NCI-H1694 (cell line): ENCODE results near the gene NFATC2.

Experiments
- DNase-seq: peaks from one replicate; lab custom pipeline; 2025; lab: John Stamatoyannopoulos, UW

The NFATC2 gene

GRCh38 chr20:51388756-51389542 is 153.6 kb downstream of the NFATC2 start:
- DNase-seq: no peak

DNA sequence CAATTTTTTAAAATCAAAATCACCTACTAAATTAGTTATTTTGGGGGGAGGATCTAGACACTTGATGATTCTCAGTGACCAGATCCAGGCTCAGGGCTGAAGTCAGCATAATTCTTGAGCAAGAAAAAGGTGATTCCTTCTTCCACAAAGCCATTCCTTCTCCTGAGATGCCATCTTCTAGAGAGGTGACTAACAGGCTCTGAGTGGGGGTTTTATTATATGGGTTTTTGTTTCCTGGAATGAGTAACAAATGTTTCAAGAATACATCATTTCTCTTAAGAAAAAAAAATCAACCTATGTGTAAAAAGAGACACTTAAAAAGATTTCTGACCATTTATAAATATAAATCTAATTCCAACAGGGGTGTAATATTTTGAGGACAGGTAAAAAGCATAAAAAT is 154.3 kb downstream of the NFATC2 start:
- no peak for DNase-seq

DNA sequence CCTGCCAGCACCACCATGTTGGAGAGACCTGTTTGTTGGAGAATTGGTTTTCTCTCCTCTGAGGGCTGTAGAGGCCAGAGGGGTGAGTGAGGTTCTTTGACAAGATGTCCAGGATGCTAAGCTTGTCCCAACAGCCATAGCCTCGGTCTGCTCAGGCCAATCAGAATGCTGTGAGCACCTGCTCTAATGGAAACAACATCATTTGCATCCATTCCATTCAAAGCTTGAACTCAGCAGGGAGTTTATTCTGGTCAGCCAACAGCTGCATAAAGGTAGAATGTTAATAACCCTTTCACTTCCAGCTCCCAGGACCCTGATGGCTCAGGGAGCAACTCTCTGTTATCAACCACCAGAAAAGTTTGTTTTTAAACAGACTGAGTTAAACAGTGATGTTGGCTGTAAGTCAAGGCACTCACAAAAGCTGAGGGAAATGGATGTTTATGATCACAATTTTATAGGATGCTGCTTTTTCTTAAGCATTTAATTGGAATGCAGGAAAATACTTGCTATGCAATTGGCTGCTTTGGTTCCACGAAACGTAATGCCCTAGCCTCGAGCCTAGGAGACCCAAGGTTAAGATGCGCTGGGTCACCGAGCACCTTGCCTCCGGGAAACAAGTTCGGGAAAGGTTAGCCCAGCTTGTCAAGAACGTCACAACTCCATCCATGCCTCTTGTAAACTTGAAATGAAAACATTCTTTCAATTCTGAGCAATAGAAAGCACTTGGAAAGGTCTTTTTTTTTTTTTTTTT is 155.2 kb downstream of the NFATC2 start:
- no peak for DNase-seq

GRCh38 chr20:51386586-51386985 is 155.9 kb downstream of the NFATC2 start:
- DNase-seq: no peak

DNA sequence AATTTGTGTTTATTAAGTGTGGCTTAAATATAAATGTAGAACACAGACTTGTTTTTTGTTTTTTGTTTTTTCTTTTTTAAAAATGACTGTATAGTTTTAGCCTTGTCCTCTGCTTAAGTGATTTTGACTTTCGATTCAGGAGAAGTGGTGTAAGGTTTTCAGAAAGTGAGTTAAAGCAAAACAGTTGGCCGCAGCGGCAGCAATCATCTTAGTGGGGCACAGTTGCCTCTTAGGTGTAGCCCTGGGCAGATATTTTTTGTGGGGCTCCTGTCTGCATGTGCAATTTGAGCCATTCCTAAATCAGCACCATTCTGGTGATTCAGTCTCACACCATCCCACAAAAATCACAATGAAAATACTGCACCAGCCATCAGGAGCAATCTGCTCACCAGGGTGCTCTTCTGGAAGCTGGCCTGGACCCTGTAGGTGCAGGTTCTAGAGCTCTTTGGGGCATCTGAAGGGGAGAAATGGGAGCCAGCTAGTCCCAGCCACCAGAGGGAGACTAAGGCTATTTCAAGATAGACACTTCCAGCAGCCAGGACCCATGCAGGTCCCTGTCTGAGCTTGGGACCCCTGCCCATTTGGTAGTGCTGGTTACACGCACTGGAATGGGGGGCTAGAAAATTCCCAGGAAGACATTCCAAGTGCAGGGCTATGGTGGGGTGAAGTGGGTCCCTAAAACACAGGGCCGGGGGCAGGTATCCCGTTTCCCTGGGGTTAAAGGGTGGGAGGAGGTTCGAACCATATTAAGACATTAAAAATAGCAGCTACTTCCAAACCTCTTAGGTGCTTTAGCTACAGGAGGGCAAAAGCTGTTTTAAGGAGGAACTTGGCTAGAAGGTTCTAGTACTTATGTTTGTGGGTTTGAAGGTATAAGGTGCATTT is 156.6 kb downstream of the NFATC2 start:
- DNase-seq: peak; percentile 8

DNA sequence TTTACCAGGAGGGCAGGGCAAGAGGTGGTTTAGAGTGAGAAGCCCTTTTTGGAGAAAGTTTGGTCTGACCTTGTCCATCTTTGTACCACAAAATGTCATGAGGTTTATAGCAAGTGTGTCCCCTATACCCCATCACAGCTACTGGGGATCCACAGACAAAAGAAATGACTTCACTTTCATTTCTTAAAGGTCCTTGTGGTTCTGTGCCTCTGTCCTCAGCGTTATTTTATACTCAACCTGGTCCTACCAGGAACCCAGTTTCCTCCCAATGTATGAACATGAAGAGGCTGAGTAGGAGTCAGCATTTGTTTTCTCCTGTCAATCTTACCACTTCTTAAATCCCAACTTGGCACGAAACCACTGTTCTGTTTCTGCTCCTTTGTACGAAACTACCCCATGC is 157.6 kb downstream of the NFATC2 start:
- DNase-seq: no peak

DNA sequence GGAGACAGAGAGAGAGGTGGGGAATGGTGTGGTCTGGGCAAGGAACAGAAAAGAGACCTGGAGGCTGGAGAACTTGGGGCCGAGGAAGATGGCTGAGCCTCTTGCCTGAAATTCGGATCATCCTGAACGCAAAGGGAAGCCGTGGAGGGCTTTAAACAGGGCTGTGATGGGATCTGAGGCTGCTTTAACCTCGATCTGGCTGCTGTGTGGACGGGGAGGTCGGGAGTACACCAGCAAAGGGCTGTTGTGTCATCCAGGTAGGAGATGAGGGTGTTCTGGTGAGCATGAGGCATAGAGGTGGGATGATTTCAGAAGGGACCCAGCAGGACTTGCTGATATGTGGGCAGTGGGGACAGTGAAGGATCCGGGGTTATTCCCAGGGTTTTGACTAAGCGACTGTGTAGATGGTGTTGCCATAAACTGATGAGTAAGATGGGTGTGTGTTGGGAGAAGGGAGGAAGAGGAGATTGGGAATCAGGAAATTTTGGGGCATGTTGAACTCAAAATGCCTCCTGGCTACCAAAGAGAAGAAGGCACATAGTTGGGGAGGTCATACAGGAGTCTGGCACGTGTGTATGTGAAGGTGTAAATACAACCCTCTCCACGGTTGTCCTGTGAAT is 158.5 kb downstream of the NFATC2 start:
- no peak for DNase-seq

- DNase-seq: peak; percentile 4
Measured at GRCh38 chr20:51382986-51383821, 159.3 kb downstream of the NFATC2 start.

- DNase-seq: no peak
Measured at GRCh38 chr20:51382111-51382985, 160.2 kb downstream of the NFATC2 start.

DNA sequence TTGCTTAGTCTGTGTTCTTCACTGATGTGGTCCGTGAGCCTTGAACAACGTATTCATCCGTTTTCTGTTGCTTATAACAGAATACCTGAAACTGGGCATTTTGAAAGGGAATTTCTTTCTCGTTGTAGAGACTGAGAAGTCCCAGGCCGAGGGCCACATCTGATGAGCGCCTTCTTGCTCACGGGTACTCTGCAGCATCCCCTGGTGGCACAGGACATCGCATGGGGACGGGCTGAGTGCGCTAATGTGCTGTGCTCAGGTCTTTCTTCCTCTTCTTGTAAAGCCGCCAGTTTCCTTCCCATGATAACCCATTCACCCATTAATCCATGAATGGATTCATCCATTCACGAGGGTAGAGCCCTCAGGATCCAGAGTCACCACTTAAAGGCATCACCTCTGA is 161.0 kb downstream of the NFATC2 start:
- no peak for DNase-seq

DNA sequence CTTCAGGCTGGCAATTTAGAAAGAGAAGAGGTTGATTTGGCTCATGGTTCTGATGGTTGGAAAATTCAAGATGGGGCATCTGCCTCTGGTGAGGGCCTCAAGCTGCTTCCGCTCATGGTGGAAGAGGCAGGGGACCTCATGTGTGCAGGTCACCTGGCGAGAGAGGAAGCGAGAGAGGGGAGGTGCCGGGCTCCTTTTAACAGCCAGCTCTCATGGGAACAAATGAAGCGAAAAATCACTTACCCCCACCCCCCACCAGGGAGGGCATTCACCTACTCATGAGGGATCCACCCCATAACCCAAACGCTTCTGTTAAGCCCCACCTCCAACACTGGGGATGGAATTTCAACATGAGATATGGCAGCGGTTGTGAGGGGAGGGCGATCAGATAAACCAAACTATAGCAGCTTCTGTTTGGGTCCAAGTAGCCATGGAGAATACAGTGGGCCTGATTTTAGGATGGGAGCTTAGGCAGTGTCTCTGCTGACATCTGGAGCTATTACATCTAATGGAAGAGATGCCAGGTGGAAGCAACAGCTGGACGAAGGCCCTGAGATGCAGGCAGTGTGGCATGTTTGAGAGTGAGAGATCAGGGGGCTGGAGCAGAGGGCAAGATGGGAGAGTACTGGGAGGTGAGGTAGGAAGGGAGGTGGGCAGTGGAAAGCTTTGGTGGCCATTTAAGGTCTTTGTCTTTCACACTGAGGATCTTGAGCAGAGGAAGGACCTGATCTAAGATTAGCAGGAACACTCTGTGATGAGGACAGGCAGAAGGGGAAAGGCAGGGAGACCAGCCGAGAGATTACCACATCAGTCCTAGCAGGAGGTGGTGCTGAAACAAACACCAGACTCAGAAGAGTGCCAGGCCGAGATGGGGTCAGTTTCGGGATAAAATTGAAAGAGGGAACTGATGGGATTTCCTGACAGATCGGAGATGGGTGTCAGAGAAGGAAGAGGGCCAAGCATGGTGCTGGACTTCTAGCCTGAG is 161.8 kb downstream of the NFATC2 start:
- DNase-seq: no peak

GRCh38 chr20:51379601-51380341 is 162.7 kb downstream of the NFATC2 start:
- no peak for DNase-seq

- no peak for DNase-seq
Measured at GRCh38 chr20:51378171-51378928, 164.2 kb downstream of the NFATC2 start.

GRCh38 chr20:51377132-51377531 is 165.4 kb downstream of the NFATC2 start:
- no peak for DNase-seq

- no peak for DNase-seq
Measured at GRCh38 chr20:51376111-51376510, 166.4 kb downstream of the NFATC2 start.

DNA sequence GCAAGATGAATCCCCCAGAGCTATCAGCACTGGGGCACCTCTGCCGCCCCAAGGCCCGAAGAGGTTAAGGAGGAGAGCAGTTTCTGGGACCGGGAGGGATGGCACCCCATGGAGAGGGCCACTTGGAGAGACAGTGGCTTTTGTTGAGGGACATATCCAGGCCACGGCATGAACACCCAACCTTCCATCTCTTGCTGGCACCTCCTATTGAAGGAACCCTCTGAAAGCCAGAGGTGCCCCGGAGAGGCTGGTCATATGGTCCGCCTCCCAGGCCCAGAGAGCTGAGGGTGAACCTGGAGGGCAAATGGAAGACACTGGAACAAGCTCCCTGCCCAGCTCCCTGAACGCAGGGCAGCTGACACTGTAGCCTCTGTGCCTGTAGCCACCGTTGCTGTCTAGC is 167.0 kb downstream of the NFATC2 start:
- DNase-seq: no peak

DNA sequence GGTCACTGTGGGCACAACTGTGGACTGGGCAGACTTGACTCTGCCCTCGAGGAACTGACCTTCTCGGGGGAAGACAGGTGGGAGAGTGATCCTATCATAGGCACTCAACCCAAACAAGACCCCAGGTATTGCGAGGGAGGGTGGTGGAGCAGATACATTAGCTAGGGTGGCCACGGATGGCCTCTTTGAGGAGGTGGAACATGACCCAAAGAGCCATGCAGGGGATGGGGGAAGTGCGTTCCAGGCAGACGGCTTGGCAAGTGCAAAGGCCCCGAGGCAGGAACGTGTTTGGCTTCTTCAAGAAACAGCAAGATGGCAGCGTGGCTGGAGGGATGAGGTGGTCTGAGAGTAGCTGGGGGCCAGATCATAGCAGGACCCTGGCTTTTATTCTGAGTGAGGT is 167.6 kb downstream of the NFATC2 start:
- DNase-seq: no peak
